GM12878 (cell line): ENCODE data around the gene RUNX3.
A peak's percentile ranks its signal among the peaks of the same experiment; 100 is the strongest.

Experiments used
- ATF3 ChIP-seq: IDR thresholded peaks from 2 replicates; pipeline ENCODE4 v1.6.1; 2011; ENCODE audit warnings: low read depth, mild to moderate bottlenecking, low read length, moderate library complexity, borderline replicate concordance; ENCODE audit errors: extremely low read depth
- CEBPZ ChIP-seq: fragments of 150-350 bp; IDR thresholded peaks from 2 replicates; pipeline ENCODE4 v1.6.1; 2016; ENCODE audit warnings: low read depth, low read length
- CTCF ChIP-seq, 3 experiments: IDR thresholded peaks in 2 of 3; conservative IDR thresholded peaks in 1 of 3; 2 replicates each; pipeline ENCODE4 v1.5.1; 2011; ENCODE audit warnings: low read depth in 3 of 3, low read length in 3 of 3, mild to moderate bottlenecking in 3 of 3, control low read depth in 2 of 3, moderate library complexity in 2 of 3, inconsistent platforms in 1 of 3, mixed read lengths in 1 of 3; ENCODE audit not compliant: control insufficient read depth in 2 of 3, insufficient read depth in 1 of 3; ENCODE audit errors: extremely low read depth in 1 of 3
- CUX1 ChIP-seq: IDR thresholded peaks from 2 replicates; pipeline ENCODE4 v1.6.1; 2012; ENCODE audit warnings: improper control_type of control experiment, low read depth, low read length; ENCODE audit not compliant: insufficient replicate concordance
- EZH2 ChIP-seq: IDR thresholded peaks from 2 replicates; pipeline ENCODE4 v1.6.1; 2012; ENCODE audit warnings: low read depth, mild to moderate bottlenecking, control low read depth, inconsistent platforms, low read length, borderline replicate concordance; ENCODE audit not compliant: control insufficient read depth
- MTA3 ChIP-seq: IDR thresholded peaks from 2 replicates; pipeline ENCODE4 v1.6.1; 2012; ENCODE audit warnings: low read length, inconsistent platforms, borderline replicate concordance
- NR2C2 ChIP-seq: IDR thresholded peaks from 2 replicates; pipeline ENCODE4 v1.6.1; 2011; ENCODE audit warnings: borderline replicate concordance, low read depth; ENCODE audit not compliant: control insufficient read depth, insufficient read length
- POLR2A ChIP-seq: IDR thresholded peaks from 2 replicates; pipeline ENCODE4 v1.6.1; 2011; ENCODE audit warnings: low read depth, mild to moderate bottlenecking, low read length
- REST ChIP-seq: IDR thresholded peaks from 2 replicates; pipeline ENCODE4 v1.6.1; 2012; ENCODE audit warnings: mild to moderate bottlenecking, low read depth, low read length
- SMAD5 ChIP-seq: IDR thresholded peaks from 2 replicates; pipeline ENCODE4 v1.6.1; 2016; ENCODE audit warnings: antibody characterized with exemption, low read depth
- SPI1 ChIP-seq: IDR thresholded peaks from 2 replicates; pipeline ENCODE4 v1.6.1; 2011; ENCODE audit warnings: low read depth, mild to moderate bottlenecking, low read length, moderate library complexity, borderline replicate concordance; ENCODE audit not compliant: insufficient read depth
- USF1 ChIP-seq: IDR thresholded peaks from 2 replicates; pipeline ENCODE4 v1.6.1; 2011; ENCODE audit warnings: borderline replicate concordance, low read depth, mild to moderate bottlenecking, moderate library complexity, mixed read lengths, low read length; ENCODE audit not compliant: insufficient read depth; ENCODE audit errors: extremely low read length
- YY1 ChIP-seq: IDR thresholded peaks from 2 replicates; pipeline ENCODE4 v1.6.1; 2011; ENCODE audit warnings: low read depth, mild to moderate bottlenecking, low read length

GRCh38 chr1:24925082-24925779, 4.8 kb downstream of the RUNX3 start:
- TF ChIP-seq MTA3: no peak
- TF ChIP-seq CTCF (IDR thresholded peaks at IDR 0.05 in 2 of 3, conservative IDR thresholded peaks at IDR 0.05 in 1 of 3; ENCODE audit: control insufficient read depth in 2 of 3, extremely low read depth in 1 of 3, insufficient read depth in 1 of 3, low read depth in 3 of 3, low read length in 3 of 3): no peak
- TF ChIP-seq SPI1: peak; percentile 37; the same call in 1 of the 2 replicates
- no peak for TF ChIP-seq ATF3
- TF ChIP-seq NR2C2: no peak
- TF ChIP-seq CUX1: no peak
- no peak for TF ChIP-seq YY1
- peak; percentile 47; the same call in 1 of the 2 replicates for TF ChIP-seq POLR2A
- no peak for TF ChIP-seq CEBPZ
- peak; percentile 42; the same call in 1 of the 2 replicates for TF ChIP-seq SMAD5
- TF ChIP-seq USF1: no peak
- no peak for TF ChIP-seq EZH2
- no peak for TF ChIP-seq REST
